NOMO-1 treated with DMSO at 0.1 percent for 48 hours (cell line): Measurements from ENCODE around the gene TSPAN18.
A peak's percentile ranks its signal among the peaks of the same experiment; 100 is the strongest.

Experiments used
- DNase-seq: peaks from one replicate; lab custom pipeline; 2025; ENCODE audit not compliant: unreplicated experiment; lab: John Stamatoyannopoulos, UW

TSPAN18 gene

GRCh38 chr11:44950625-44951476 is 224.1 kb downstream of the TSPAN18 start, which contains the start of gene TP53I11:
Gene TP53I11 (minus strand): TSS chr11:44950883. CDS start chr11:44938335, 12,548 bp downstream.
- peak; percentile 62 for DNase-seq

DNA sequence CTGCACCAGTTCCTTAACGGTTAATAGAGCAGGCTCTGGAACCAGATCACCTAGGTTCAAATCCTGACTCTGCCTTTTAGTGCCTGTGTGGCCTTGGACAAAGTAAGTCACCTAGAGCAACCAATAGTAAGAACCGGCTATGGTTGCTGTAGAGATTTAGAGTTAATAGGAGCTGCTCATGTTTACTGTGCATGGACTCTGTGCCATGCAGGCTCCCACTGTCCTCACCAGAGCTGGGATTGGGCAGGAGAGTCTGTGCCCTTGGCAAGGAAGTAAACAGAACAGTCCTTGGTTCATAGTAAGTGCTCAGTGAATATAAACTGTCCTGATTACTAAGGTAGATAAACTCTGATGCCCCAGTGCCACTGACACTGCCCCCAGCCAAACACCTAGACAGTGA is 225.3 kb downstream of the TSPAN18 start:
- no peak for DNase-seq

GRCh38 chr11:44952500-44953260 is 225.9 kb downstream of the TSPAN18 start:
- DNase-seq: no peak

GRCh38 chr11:44954051-44954906 is 227.5 kb downstream of the TSPAN18 start:
- no peak for DNase-seq

- DNase-seq: peak; percentile 94
These were observed 228.4 kb downstream of the TSPAN18 start for GRCh38 chr11:44955015-44955738.

DNA sequence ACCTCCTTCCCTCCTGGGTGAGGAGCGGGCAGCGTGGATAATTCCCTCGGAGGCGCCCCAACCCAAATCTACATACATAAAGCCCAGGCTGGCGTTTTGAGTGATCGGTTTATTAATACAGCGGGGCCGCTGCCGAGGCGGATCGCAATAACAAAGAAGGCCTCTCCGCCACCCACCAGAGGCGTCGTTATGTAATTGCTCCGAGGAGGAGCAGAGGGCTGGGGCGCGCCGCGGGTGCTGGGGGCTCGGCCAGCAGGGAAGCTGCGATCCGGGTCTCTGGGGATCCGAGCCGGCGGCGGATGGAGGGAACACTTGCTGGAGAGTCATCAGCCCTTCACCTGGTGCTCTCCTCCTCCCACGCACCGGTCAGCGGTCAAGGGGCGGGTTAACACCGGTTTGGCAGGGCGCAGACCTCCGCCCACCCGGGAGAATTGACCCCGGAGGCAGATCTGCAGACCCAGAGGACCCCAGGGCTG is 230.3 kb downstream of the TSPAN18 start:
- no peak for DNase-seq

GRCh38 chr11:44957776-44958564 is 231.2 kb downstream of the TSPAN18 start:
- DNase-seq: no peak

GRCh38 chr11:44959064-44959463 is 232.3 kb downstream of the TSPAN18 start:
- no peak for DNase-seq

DNA sequence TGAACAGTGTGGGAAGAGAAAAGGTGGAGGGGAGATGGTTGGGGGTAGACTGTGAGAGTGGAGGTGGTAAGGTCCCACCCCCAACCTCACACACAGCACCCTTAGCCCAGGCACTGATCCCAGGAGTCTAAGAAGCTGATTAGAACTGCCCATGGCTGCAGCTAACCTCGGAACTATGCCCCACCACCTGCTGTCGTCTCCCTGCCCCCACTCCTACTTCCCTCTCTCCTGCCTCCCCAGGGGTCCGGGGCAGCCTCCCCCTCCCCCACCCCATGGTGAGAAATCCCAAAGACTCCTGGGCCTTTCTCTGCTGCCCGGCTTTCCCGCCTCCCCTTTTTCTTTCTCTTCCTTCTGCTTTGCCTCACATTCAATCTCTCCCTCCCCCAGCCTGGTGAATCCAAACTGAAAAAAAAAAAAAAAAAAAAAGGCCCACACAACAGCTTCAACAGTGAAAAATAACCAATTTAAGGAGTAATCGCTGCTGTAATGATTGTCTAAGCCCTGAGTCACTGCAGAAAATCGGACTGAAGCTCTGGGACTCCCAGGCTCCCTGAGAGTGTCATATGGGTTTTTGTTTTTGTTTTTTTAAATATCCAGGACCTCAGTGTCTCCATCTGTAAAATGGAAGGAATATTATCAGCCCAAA is 233.6 kb downstream of the TSPAN18 start:
- no peak for DNase-seq

DNA sequence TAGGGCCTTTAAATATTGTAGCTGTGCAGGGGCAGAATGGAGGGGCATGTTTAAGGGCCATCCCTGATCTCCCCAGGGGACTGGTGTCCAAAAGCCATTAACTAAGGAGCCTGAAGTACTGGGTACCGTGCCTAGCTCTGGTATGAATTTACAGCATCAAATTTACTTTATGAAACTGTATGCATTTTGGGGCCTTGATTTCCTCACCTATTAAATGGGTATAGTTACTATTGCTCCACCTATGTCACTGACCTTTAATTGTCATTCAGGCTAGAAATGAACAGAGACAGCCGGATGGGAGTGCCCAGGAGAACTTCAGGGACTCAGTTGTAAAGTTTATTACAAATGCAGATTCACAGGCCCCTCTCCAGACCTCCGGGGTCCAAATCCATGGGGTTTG is 235.7 kb downstream of the TSPAN18 start:
- no peak for DNase-seq

DNA sequence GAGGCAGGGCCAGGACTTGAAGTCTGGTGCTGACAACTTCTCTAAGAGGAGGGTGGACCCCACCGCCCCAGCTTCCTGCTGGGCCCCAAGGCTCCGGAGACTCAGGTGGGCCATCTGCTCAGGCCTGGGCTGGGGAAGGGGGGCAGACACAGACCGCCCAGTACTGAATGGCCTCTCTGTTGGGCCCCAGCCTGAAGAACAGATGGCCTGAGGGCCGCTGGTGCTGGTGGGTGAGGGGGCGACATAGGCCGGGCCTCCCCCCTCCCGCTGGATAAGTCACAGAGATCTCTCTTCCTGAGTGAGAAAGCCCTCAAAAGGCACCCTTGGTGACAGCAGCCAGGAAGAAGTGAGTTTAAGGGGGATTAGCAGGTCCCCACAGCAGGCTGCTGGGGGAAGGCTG is 236.4 kb downstream of the TSPAN18 start:
- no peak for DNase-seq

DNA sequence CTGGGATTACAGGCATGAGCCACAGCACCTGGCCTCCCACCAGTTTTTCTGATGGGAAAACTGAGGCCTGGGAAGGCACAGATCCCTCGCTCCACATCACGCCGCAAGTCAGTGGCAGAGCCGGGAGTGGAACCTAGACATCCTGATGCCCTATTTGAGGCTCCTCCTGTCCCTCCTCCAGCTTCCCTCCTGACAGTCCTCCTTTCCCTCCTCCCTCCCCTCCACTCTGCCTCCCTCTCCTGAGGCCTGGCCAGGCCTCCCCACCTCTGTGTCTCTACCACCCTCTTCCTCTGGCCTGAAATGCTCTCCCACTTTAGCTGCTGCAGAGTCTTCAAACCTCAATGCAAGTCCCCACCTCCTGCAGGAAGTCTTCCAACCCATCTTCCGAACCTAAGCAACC is 237.2 kb downstream of the TSPAN18 start:
- DNase-seq: no peak

GRCh38 chr11:44964526-44965209 is 237.9 kb downstream of the TSPAN18 start:
- DNase-seq: no peak

GRCh38 chr11:44966694-44967093 is 239.9 kb downstream of the TSPAN18 start:
- DNase-seq: no peak

DNA sequence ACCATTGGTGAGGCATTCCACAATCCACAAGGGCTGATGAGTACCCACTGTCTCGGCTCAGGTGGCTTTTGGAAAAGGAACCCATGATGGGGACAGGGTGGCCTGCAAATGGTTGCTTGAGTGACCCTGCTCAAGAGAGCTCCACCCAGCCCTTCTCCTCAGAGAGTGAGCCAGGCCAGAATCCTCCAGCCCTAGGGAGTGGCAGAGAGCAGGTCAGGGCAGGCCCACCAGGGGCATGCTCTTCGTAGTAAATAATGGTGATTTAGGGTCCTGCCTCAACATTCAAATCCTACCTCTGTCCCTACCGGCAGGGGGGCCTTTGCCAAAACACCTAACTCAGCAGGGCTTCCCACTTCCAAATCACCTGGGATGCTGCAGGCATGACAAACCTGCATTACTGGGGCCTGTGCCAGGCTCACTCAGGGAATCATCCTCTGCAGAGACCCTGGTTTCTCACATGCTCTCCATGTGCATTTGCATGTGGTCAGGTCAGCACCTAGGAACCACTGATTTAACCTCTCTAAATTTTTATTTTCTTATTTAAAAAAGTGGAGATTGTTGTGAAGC is 241.3 kb downstream of the TSPAN18 start:
- DNase-seq: no peak

DNA sequence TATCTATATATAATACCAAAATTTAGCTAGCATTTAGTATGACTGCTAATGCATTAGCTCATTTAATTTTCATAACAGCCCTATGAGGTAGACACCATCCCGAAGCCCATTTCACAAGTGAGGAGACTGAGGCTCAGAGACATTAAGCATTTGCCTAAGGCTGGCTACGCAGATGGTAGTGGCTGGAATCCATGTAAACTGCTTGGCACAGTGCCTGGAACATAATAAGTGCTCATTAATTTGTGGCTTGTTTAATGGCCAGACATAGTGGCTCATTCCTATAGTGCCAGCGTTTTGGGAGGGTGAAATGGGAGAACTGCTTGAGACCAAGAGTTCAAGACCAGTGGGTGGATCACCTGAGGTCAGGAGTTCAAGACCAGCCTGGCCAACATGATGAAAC is 241.7 kb downstream of the TSPAN18 start:
- DNase-seq: no peak

GRCh38 chr11:44969651-44970252 is 243.0 kb downstream of the TSPAN18 start:
- no peak for DNase-seq

- DNase-seq: peak; percentile 90
These were observed 243.5 kb downstream of the TSPAN18 start for GRCh38 chr11:44970293-44970692.
